HEK293 (cell line): ENCODE data around the gene LRP2BP.

Experiments
- CTCF ChIA-PET: fragments of 350-600 bp; formaldehyde crosslinking; extraction: SDS; loops from one replicate; lab custom pipeline; 2021; ENCODE audit warnings: antibody characterized with exemption; lab: Yijun Ruan, JAX
- POLR2A ChIA-PET: fragments of 300-600 bp; formaldehyde crosslinking; extraction: SDS; loops from one replicate; lab custom pipeline; 2020; ENCODE audit warnings: antibody characterized with exemption, inconsistent platforms; lab: Yijun Ruan, JAX
- H3K27ac ChIP-seq: fragments of 200-500 bp; sonication (Bioruptor generic); 2 replicates; pipeline ENCODE4 v1.5.1; 2014; ENCODE audit warnings: low read depth, low read length, control low read depth, inconsistent platforms; ENCODE audit errors: extremely low read depth
- H3K36me3 ChIP-seq, 2 experiments: fragments of 200-500 bp in 1 of 2; sonication (Bioruptor generic) in 1 of 2; 1 replicate in 1 of 2; 2 replicates in 1 of 2; pipeline ENCODE4 v1.5.1; 2014 to 2017; ENCODE audit warnings: inconsistent platforms in 2 of 2, low read length in 2 of 2; ENCODE audit not compliant: control insufficient read depth in 2 of 2, insufficient read depth in 1 of 2
- H3K4me1 ChIP-seq: fragments of 200-500 bp; sonication (Bioruptor generic); 2 replicates; pipeline ENCODE4 v1.5.1; 2014; ENCODE audit warnings: mild to moderate bottlenecking, low read length, inconsistent platforms; ENCODE audit not compliant: control insufficient read depth, insufficient read depth
- H3K4me3 ChIP-seq: 2 replicates; pipeline ENCODE4 v1.5.1; 2011; ENCODE audit warnings: low read depth, mild to moderate bottlenecking, control low read depth, low read length, moderate library complexity
- H3K9me3 ChIP-seq: fragments of 200-500 bp; sonication (Bioruptor generic); 2 replicates; pipeline ENCODE4 v1.5.1; 2014; ENCODE audit warnings: low read depth, low read length, inconsistent platforms; ENCODE audit not compliant: control insufficient read depth, insufficient read depth
- EGR2 ChIP-seq: fragments of 450-650 bp; formaldehyde crosslinking; IDR thresholded peaks from 2 replicates; pipeline ENCODE4 v1.5.1; 2016; ENCODE audit warnings: low read depth, missing biosample characterization, missing genetic modification characterization
- KLF16 ChIP-seq: fragments of 450-650 bp; formaldehyde crosslinking; IDR thresholded peaks from 2 replicates; pipeline ENCODE4 v1.5.1; 2017; ENCODE audit warnings: missing biosample characterization, missing genetic modification characterization
- PRDM1 ChIP-seq: fragments of 450-650 bp; formaldehyde crosslinking; IDR thresholded peaks from 2 replicates; pipeline ENCODE4; 2016; ENCODE audit warnings: missing biosample characterization, missing genetic modification characterization
- PRDM2 ChIP-seq: fragments of 450-650 bp; formaldehyde crosslinking; IDR thresholded peaks from 2 replicates; pipeline ENCODE4 v1.5.1; 2016; ENCODE audit warnings: missing biosample characterization, missing genetic modification characterization, borderline replicate concordance
- REST ChIP-seq: fragments of 450-650 bp; formaldehyde crosslinking; IDR thresholded peaks from 2 replicates; pipeline ENCODE4 v1.5.1; 2016; ENCODE audit warnings: missing biosample characterization, missing genetic modification characterization
- ZEB2 ChIP-seq: fragments of 450-650 bp; formaldehyde crosslinking; IDR thresholded peaks from 2 replicates; pipeline ENCODE4 v1.5.1; 2016; ENCODE audit warnings: missing biosample characterization, missing genetic modification characterization
- ZFHX2 ChIP-seq: fragments of 450-650 bp; formaldehyde crosslinking; conservative IDR thresholded peaks from 2 replicates; pipeline ENCODE4 v1.5.1; 2016; ENCODE audit warnings: missing biosample characterization, missing genetic modification characterization
- ZNF174 ChIP-seq: fragments of 450-650 bp; formaldehyde crosslinking; IDR thresholded peaks from 2 replicates; pipeline ENCODE4 v1.5.0; 2017; ENCODE audit warnings: missing biosample characterization, mild to moderate bottlenecking, missing genetic modification characterization
- ZNF175 ChIP-seq: fragments of 450-650 bp; formaldehyde crosslinking; IDR thresholded peaks from 2 replicates; pipeline ENCODE4 v1.5.1; 2016; ENCODE audit warnings: missing biosample characterization, missing genetic modification characterization
- ZNF19 ChIP-seq: fragments of 450-650 bp; formaldehyde crosslinking; IDR thresholded peaks from 2 replicates; pipeline ENCODE4; 2016; ENCODE audit warnings: missing biosample characterization, missing genetic modification characterization, low read depth
- ZNF2 ChIP-seq: fragments of 450-650 bp; formaldehyde crosslinking; IDR thresholded peaks from 2 replicates; pipeline ENCODE4 v1.5.1; 2016; ENCODE audit warnings: missing biosample characterization, missing genetic modification characterization
- ZNF23 ChIP-seq: fragments of 450-650 bp; formaldehyde crosslinking; IDR thresholded peaks from 2 replicates; pipeline ENCODE4 v1.5.1; 2016; ENCODE audit warnings: missing biosample characterization, missing genetic modification characterization, borderline replicate concordance
- ZNF692 ChIP-seq: fragments of 450-650 bp; formaldehyde crosslinking; IDR thresholded peaks from 2 replicates; pipeline ENCODE4 v1.5.1; 2016; ENCODE audit warnings: missing biosample characterization, missing genetic modification characterization
- ZNF830 ChIP-seq: fragments of 450-650 bp; IDR thresholded peaks from 2 replicates; pipeline ENCODE4 v1.5.0; 2018; ENCODE audit warnings: missing biosample characterization, missing genetic modification characterization, low read depth, mild to moderate bottlenecking, moderate library complexity
- ZXDB ChIP-seq: fragments of 450-650 bp; formaldehyde crosslinking; IDR thresholded peaks from 2 replicates; pipeline ENCODE4 v1.5.1; 2016; ENCODE audit warnings: missing biosample characterization, missing genetic modification characterization

Gene LRP2BP

GRCh38 chr4:185395956-185396723 lies 416 bp upstream of the LRP2BP start (continued):
- TF ChIP-seq ZNF174 (tag by site-specific recombination) (no peak), PRDM1 (tag by site-specific recombination) (0 out of 2 replicates have a peak, but pooled peaks have one; percentile 1), ZXDB (tag by site-specific recombination) (peak; percentile 67), ZNF2 (tag by site-specific recombination) (peak; percentile 59; the same call in 1 of the 2 replicates), ZEB2 (tag by site-specific recombination) (peak; percentile 88; the same call in 1 of the 2 replicates), ZFHX2 (tag by site-specific recombination) (peak; percentile 73)

- H3K4me3 ChIP-seq, result no peak overlapping the region
Observed at GRCh38 chr4:185394568-185395237, 1.0 kb downstream of the LRP2BP start.

GRCh38 chr4:185392156-185392555 lies 3.6 kb downstream of the LRP2BP start:
- H3K4me3 ChIP-seq, result no peak overlapping the region
- H3K9me3 ChIP-seq, result no peaks in the 10 kb centered on the region
- H3K4me1 ChIP-seq, result peaks cover 4% of the 10 kb centered on the region; the same call in 1 of the 2 replicates
- POLR2A ChIA-PET, result no interaction called here
- no peaks in the 10 kb centered on the region for H3K36me3 ChIP-seq
- H3K27ac ChIP-seq, result no peak overlapping the region
- CTCF ChIA-PET, result no interaction called here
- TF ChIP-seq ZNF19 (tag by site-specific recombination), result no peak
- TF ChIP-seq ZNF175 (tag by site-specific recombination), result no peak
- TF ChIP-seq ZNF692 (tag by site-specific recombination), result no peak
- TF ChIP-seq ZNF23, result no peak
- no peak for TF ChIP-seq ZNF830 (tag by site-specific recombination)
- TF ChIP-seq REST (tag by site-specific recombination), result no peak

More at GRCh38 chr4:185394568-185395237, 1.0 kb downstream of the LRP2BP start:
- POLR2A ChIA-PET, result interaction anchor here (0.6 kb wide), 1 partner anchor 193 kb away, joined by 4 read pairs; no protein-coding TSS in a partner anchor
- CTCF ChIA-PET, result no interaction called here
- TF ChIP-seq PRDM2 (tag by site-specific recombination) (no peak), PRDM1 (tag by site-specific recombination) (peak; percentile 24; the same call in 1 of the 2 replicates), EGR2 (no peak), KLF16 (no peak)
- TF ChIP-seq, all 188 proteins: peak for 1
- no peaks in the 10 kb centered on the region for H3K9me3 ChIP-seq
- no peak overlapping the region for H3K27ac ChIP-seq
- H3K4me1 ChIP-seq, result peaks cover 4% of the 10 kb centered on the region; the same call in 1 of the 2 replicates
- H3K36me3 ChIP-seq, result peaks cover 0 to 11% of the 10 kb centered on the region in 2 experiments; a peak in 1 of 3 replicates
